SK-N-SH (cell line): Measurements from ENCODE around the gene KLHL30.

Source experiments
- CTCF ChIP-seq: fragments of 200-600 bp; sonication (generic); IDR thresholded peaks from 2 replicates; pipeline ENCODE4 v1.6.1; 2017; ENCODE audit warnings: antibody characterized with exemption, mild to moderate bottlenecking, moderate library complexity
- EP300 ChIP-seq, 2 experiments: IDR thresholded peaks; 2 replicates each; pipeline versions ENCODE4 v1.4.0 to v1.6.1; 2012; ENCODE audit warnings: borderline replicate concordance in 1 of 2, low read depth in 1 of 2, low read length in 1 of 2
- GATA2 ChIP-seq: sonication (generic); formaldehyde crosslinking; IDR thresholded peaks from 2 replicates; pipeline ENCODE4 v1.5.0; 2020; ENCODE audit warnings: mild to moderate bottlenecking, missing genetic modification reagents
- JUND ChIP-seq: IDR thresholded peaks from 2 replicates; pipeline ENCODE4 v1.4.0; 2012
- MEF2A ChIP-seq: IDR thresholded peaks from 2 replicates; pipeline ENCODE4 v1.4.0; 2012; ENCODE audit warnings: low read depth, borderline replicate concordance
- POLR2AphosphoS5 ChIP-seq: IDR thresholded peaks from 2 replicates; pipeline ENCODE4 v1.6.1; 2012; ENCODE audit warnings: low read depth, low read length
- RCOR1 ChIP-seq: fragments of 150-350 bp; IDR thresholded peaks from 2 replicates; pipeline ENCODE4 v1.6.1; 2017; ENCODE audit warnings: antibody characterized with exemption, low read length
- RFX5 ChIP-seq: IDR thresholded peaks from 2 replicates; pipeline ENCODE4 v1.6.1; 2012; ENCODE audit warnings: mild to moderate bottlenecking, improper control_type of control experiment, low read length
- SIN3A ChIP-seq: IDR thresholded peaks from 2 replicates; pipeline ENCODE4 v1.6.1; 2012; ENCODE audit warnings: low read depth, mild to moderate bottlenecking, low read length, moderate library complexity, borderline replicate concordance
- TAF1 ChIP-seq: IDR thresholded peaks from 2 replicates; pipeline ENCODE4 v1.6.1; 2012; ENCODE audit warnings: low read depth, mild to moderate bottlenecking, low read length, moderate library complexity, borderline replicate concordance
- TF ChIP-seq, protein P1 (sequence below): IDR thresholded peaks from 2 replicates; pipeline ENCODE4 v1.6.1; 2012; ENCODE audit warnings: mild to moderate bottlenecking, low read depth, low read length, moderate library complexity
- TF ChIP-seq, protein P2 (sequence below): IDR thresholded peaks from 2 replicates; pipeline ENCODE4; 2012

GRCh38 chr2:238119756-238120462 lies 18.6 kb upstream of the KLHL30 start:
- TF ChIP-seq RFX5, result no peak
- no peak for TF ChIP-seq CTCF
- no peak for TF ChIP-seq TAF1
- TF ChIP-seq JUND, result no peak
- TF ChIP-seq GATA2 (CRISPR knock-in tag), result no peak
- TF ChIP-seq EP300 (IDR thresholded peaks at IDR 0.05; ENCODE audit: borderline replicate concordance in 1 of 2, low read depth in 1 of 2, low read length in 1 of 2), result no peak
- no peak for TF ChIP-seq MEF2A
- TF ChIP-seq, protein P1, sequence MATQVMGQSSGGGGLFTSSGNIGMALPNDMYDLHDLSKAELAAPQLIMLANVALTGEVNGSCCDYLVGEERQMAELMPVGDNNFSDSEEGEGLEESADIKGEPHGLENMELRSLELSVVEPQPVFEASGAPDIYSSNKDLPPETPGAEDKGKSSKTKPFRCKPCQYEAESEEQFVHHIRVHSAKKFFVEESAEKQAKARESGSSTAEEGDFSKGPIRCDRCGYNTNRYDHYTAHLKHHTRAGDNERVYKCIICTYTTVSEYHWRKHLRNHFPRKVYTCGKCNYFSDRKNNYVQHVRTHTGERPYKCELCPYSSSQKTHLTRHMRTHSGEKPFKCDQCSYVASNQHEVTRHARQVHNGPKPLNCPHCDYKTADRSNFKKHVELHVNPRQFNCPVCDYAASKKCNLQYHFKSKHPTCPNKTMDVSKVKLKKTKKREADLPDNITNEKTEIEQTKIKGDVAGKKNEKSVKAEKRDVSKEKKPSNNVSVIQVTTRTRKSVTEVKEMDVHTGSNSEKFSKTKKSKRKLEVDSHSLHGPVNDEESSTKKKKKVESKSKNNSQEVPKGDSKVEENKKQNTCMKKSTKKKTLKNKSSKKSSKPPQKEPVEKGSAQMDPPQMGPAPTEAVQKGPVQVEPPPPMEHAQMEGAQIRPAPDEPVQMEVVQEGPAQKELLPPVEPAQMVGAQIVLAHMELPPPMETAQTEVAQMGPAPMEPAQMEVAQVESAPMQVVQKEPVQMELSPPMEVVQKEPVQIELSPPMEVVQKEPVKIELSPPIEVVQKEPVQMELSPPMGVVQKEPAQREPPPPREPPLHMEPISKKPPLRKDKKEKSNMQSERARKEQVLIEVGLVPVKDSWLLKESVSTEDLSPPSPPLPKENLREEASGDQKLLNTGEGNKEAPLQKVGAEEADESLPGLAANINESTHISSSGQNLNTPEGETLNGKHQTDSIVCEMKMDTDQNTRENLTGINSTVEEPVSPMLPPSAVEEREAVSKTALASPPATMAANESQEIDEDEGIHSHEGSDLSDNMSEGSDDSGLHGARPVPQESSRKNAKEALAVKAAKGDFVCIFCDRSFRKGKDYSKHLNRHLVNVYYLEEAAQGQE, result no peak
- no peak for TF ChIP-seq SIN3A
- TF ChIP-seq, protein P2, sequence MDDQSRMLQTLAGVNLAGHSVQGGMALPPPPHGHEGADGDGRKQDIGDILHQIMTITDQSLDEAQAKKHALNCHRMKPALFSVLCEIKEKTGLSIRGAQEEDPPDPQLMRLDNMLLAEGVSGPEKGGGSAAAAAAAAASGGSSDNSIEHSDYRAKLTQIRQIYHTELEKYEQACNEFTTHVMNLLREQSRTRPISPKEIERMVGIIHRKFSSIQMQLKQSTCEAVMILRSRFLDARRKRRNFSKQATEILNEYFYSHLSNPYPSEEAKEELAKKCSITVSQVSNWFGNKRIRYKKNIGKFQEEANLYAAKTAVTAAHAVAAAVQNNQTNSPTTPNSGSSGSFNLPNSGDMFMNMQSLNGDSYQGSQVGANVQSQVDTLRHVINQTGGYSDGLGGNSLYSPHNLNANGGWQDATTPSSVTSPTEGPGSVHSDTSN, result no peak
- no peak for TF ChIP-seq POLR2AphosphoS5
- no peak for TF ChIP-seq RCOR1
